Stimulated activated CD8-positive, alpha-beta memory T cell treated with anti-CD3 and anti-CD28 coated beads, Interleukin-7, amount 100 ng/mL, for 1 hour (primary cell): ENCODE data around the gene GALNT2.

ENCODE experiments used
- DNase-seq, 2 donors: peaks; one replicate each; pipeline ENCODE4 v3.0.0-alpha.2; 2020; ENCODE audit warnings: low read depth in 2 of 2

GALNT2 gene

DNA sequence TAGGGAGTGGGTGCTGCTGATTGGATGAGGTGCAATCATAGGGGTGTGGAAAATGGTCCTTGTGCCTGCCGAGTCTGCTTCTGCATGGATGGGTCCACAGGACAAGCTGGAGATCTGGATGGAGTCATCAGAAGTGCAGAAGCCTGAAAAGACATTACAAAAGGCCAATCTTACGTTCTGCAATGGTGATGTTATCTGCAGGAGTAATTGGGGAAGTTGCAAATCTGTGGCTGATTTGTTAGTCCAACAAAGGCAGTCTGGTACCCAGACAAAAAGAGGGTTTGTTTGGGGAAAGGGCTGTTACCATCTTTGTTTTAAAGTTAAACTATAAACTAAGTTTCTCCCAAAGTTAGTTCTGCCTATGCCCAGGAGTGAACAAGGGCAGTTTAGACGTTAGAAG is 192.6 kb downstream of the GALNT2 start:
- DNase-seq: no peak

DNA sequence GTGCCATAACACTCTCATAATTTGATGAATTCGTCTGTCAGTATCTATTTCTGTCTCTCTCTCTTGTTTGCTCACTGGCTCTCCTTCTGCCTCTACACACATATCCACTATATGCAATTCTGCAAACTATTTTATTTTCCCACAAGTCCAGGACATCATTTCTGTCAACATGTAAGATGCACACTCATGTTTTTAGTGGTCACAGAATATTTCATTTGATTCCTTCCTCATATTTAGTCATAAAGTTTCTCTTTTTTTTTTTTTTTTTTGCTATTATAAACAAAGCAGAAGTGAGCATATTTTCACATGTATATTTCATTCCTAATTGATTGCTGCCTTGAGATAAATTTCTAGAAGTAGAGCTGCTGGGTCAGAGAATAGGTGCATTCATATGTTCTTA is 193.8 kb downstream of the GALNT2 start:
- DNase-seq: no peak

DNA sequence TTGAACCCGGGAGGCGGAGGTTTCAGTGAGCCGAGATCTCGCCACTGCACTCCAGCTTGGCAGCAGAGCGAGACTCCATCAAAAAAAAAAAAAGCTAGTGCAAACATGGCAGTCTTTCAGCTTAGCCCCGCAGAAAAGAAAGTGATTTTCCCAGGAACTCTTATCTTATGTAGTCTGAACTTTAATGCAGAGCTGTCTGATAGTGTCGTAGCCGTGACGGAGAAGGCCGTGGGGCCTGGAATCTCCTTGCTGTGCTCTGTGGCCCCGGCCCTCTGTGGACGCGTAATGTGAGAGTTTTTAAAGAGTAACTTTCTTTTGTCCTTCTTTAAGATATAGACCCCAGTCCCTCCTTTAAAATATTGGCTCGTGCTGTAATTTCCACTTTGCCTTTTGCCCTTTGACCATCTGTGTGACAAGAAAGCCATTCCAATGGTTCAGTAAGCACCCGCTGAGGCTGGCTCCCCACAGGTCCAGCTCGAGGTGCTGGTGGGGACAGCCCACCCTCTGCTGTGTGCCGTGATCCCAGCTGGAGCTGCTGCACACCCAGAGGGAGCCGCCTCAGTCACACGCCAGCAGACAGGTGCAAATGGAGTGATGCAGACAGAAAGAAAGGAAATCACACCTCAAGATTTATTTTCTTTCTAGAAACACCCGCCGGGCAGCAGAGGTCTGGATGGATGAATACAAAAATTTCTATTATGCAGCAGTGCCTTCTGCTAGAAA is 195.1 kb downstream of the GALNT2 start:
- DNase-seq: no peak

DNA sequence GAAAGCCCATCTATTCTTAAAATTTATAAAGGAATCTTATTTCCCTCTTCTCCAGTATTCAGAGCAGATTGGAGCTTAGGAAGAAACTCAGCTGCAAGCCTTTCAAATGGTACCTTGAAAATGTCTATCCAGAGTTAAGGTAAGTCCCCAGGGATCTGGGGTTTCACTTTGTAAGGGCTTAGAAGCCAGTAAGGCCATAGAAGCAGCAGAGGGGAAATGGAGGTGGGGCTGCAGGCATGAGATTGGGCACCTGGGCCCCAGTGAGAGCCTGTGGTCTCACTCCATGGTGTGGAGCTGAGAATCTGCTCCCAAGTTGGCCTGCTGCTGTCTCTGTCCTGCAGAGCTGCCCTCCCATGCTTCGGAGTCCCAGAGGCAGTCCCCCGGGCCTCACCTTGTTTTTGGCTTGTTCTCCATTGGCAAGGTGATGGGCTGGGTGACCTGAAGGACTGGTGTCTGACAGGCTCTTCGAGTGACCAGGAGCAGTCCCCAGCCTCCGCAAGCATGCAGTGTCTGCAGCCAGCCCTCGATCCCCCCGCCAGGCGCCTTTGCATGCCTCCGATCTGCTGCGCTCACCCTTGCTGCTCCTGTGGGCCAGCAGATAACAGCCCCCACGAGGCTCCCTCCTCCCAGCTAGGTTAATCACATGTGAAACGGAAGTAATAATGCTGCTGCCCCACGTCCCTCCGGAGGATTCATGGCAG is 196.0 kb downstream of the GALNT2 start:
- DNase-seq: no peak

DNA sequence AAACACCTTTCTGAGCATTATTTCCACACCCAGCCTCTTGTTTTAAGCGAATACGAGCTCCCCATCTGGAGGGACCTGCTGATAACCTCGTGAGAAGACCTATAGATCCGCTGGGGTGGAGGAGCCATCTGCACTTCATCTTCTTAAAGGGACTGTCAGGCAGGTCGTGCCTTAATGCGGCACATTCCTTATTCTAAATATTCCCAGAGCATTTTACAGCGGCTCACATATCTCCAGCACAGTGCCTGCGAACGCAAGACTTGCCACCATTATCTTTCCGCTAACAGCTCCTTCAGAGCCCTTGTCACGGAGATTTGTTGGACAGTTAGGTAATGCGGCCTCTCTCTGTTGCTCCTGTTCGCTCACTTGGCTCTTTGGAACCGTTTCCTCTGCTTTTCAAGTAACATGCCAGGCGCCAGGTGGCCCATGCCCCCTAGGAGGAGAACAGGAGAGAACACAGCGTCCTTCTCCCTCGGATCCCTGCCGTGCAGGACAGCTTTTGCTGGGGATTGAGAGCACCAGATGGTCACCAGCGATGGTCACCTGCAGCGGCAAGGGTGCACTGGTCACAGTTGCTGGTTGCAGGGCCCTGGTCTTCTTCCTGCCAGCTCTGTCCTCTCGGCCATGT is 196.6 kb downstream of the GALNT2 start:
- DNase-seq: no peak

DNA sequence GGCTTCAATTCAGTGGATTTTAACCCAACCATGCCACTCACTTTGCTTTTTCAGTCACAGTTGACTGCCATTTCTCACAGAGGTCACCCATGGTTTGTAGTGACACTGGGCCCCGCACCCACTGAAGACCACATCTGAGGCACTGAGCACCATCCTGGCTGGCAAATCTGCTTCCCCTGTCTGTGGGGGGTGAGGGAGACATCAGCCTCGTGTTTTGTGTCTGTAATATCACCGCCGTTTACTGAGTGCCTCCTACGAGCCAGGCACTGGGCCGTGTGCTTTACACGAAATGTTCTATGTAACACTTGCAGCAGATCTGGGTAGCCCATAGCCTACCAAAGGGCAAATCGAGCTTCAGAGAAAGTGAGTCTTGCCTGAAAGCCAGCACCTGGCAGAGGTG is 197.3 kb downstream of the GALNT2 start:
- no peak for DNase-seq

DNA sequence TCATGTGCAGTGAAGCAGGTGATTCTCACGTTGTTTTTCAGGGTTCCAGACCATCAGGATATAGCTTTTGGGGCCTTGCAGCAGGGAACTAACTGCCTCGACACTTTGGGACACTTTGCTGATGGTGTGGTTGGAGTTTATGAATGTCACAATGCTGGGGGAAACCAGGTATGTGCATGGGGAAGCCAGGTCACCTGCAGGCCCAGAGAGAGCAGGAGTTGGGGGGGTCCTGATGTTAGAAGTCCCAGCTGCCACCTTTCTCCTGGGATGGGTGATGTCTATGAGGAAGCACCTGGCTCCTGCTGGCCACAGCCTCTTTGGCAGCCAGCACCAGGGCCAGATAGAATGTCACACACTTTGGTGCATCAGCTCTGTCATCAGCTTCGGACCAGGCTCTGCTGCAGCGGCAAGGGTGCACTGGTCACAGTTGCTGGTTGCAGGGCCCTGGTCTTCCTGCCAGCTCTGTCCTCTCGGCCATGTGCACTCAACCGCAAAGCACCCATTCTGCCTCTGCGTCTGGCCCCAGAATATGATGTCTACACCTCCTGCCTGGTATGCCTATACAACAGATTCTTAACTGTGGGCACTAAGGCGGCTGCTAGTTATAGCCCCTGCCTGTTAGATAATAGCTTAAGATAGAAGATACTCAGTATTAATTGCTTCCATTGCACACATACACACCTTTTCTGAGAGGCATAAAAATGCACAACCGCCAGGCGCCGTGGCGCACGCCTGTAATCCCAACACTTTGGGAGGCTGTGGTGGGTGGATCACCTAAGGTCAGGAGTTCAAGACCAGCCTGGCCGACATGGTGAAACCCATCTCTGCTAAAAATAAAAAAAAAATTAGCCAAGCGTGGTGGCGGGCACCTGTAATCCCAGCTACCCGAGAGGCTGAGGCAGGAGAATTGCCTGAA is 198.4 kb downstream of the GALNT2 start:
- no peak for DNase-seq

DNA sequence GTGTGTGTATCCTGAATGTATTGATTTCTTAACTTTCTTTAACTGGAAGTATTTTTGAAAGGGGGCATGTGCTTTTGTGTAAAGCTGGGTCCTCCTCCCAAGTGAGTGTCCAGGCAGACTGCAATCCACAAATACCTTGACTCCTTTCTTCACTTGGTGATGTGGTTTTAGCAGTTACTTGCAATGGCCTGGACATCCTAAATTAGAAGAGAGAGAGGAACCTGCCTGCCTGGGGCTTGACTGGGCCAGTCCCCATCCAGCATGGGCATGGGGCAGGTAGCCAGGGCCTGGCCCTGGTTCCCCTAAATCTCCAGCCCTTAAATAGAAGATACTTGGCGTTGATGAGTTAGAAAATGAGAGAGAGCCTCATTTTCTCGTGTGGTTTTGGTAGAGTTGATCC is 199.4 kb downstream of the GALNT2 start:
- no peak for DNase-seq

DNA sequence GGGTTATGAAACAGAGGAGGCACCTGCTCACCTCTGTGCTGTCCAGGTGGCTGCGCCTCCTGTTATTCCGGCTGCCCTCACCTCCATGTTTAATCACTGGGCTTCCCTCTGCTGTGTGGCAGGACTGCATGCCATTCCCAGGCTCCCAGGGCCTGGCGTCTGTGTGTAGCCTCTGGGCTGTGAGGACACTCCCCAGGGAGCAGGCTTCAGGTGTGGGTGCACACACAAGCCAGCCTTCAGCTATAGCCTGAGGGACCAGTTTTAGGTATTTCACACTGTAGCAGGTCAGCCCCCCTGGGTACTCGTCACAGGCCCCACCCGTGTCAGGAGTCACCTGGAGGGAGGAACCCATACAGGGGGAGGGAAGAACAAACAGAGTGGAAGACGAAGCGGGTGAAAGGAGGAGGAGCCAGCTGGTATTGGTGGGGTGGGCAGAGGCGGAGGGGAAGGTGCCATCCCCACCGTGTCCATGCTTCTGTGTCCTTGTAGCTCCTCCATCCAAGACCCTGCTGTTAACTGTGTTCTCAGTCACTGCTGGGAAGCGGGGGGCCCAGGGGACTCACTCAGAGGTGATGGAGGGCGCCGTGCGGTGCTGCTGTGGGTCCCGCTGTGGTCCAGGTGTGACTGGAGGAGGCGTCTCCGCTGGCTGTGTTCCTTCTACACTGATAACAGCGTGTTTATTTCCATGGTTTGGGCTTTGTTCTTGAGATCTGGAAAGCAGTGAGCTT is 200.5 kb downstream of the GALNT2 start:
- no peak for DNase-seq

DNA sequence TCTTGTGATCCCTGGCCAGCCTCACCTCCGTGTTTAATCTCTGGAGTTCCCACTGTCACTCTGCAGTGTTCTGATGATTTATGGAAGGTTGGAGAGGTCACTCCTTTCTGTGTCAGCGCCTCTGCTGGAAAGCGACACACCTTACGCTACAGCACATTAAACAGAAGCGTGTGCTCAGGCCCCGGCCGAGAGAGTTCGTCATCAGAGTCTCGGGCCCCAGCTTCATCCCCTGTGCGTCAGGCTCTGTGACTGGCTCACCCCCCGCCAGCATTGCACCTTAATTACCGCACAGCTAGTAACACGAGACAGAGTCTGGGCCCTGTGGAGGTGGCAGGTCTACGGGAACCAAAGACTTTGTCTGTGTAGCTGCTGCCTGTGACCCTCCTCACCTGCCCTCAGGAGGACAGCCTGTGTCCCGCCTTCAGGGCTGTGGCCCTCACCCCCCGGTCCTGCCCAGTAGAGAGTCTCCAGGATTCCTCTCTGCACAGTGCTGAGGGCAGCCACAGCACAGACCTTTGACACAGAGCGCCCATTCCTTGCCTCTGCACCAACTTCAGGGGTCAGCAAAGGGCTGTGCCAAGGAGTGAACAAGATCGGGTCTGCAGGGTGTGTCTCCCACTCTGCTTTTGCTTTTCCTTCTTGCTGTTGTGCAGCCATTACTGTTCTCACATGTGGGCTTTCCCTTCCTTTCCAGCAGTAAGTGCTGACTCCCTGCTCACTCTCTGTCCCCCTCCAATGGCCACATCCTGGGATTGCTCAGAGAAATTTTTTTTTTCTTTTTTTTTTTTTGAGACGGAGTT is 201.5 kb downstream of the GALNT2 start:
- DNase-seq: no peak

DNA sequence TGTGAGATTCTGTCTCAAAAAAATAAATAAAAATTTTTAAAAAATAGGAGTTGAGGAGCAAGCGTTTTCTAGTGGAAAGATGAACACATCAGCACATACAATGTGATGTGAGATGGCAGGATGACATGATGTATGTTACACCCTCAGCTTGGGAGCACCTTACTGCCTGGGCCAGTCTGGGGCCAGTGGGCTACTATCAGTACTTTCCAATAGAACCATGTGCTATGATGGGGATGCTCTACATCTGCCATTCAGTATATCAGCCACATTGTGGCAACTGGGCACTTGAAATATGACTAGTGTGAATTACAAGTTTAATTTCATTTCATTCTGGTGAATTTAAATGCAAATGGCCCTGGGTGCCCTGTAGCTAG is 203.1 kb downstream of the GALNT2 start:
- DNase-seq: no peak

DNA sequence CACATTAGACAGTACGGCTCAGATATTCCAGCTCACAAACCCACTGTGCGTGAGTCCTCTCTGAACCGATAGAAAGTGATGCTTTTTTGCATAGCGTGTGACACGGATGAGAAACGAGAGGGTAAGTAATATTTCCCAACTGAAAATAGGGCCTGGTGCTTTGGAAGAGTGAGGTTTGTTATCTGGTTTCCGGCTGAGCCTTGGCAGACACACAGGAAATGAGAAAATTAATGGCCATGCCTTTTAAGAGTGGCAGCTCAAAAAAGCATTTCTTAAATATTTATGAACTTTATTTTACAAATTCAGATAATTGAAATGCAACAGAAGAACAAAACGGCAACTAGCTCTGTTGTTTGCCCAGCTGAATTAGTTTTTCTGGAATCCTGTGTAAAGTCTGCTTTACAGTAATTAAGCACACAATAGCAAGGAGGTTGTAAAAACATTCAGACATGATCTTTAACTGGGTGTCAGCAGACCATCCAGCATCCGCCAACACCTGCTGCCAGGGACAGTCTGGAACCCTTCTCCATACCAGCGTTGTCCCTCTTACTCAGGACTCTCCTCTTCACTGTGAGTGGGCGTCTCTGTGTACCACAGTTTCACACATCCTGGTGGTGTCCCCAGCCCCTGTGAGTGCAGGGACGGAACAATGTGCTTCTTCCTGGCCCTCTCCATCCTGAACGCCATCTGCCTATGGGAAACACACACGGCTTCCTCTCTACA is 203.7 kb downstream of the GALNT2 start:
- DNase-seq: no peak

DNA sequence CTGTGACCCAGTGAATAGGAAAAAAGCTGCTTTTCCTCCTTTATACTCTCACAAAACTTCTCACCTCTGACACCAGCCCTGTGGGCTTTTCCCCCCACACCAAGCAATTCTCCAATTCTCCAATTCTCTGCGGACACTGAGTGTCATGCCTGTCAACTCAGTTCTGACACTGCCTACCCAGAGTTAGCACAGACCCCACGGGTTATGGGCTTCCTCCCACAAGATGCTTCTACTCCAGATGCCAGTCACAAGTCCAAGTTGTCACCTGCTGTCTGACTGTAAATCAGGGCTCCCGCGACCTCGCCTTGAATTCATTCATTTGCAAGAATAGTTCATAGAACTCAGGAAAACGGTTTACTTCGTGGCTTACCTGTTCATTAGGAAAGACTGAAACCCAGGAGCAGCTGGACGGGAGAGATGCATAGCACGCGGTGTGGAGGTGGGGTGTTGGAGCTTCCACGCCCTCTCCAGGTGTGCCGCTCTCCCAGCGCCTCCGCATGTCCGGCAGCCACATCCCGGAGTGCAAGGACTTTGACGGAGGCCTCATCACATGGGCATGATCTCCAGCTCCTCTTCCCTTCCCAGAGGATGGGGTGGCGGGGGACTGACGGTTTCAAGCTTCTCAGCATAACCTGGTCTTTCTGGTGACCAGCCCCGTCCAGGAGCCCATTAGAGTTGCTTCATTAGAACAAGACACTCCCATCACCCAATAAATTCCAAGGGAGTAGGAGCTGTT is 204.4 kb downstream of the GALNT2 start:
- no peak for DNase-seq

DNA sequence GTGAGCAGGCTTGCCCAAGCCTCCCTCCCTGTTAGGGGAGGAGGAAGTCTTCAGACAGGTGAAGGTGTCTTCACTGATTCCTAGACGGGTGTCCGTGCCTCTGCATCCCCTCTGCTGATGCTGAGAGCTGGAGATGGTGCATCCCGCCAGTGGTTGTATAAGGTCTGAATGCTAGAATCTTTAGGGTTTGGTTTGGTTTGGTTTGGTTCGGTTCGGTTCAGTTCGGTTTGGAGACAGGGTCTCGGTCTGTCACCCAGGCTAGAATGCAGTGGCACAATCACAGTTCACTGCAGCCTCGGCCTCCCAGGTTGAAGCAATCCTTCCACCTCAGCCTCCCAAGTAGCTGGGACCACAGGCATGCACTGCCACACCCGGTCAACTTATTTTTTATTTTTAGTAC is 205.5 kb downstream of the GALNT2 start:
- no peak for DNase-seq

DNA sequence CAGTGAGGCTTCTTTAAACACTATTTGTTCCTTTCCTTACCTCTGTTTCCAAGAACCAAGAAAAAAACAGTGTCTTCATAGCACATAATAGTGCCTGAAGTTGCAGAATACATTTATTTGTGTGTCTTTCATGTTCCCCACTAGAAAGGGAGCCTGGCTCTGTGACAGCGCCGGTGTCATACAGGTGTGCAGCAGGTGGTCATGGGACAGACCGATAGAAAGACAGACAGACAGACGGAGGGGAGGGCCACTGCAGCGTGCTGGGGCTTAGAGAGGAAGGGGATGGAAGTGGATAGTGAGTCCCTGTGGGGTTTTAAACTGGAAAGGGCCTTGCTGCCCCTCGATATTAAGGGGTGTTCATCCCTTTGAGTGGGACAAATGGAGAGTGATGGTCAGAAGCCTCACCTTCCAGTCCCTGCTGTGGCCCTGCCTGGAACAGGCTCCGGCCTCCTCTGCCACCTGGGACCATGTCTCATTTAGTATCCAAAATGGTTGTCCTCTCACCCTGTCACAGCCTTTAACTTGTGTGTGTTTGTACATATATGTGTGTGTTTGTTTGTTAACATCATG is 206.2 kb downstream of the GALNT2 start:
- no peak for DNase-seq

DNA sequence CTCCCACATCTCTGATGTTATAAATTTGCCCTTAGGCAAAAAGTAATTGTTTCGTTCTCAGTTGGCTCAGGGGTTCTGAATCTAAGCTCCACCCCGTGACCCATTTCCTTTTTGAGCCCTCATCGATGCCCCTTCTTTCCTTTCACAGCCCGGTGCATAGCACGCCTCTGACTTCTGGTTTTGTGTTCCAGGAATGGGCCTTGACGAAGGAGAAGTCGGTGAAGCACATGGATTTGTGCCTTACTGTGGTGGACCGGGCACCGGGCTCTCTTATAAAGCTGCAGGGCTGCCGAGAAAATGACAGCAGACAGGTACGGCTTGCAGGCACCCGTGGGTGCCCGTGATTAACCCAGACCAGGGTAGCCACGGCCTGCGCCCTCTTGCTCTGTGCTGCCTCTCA is 207.2 kb downstream of the GALNT2 start:
- DNase-seq: no peak

DNA sequence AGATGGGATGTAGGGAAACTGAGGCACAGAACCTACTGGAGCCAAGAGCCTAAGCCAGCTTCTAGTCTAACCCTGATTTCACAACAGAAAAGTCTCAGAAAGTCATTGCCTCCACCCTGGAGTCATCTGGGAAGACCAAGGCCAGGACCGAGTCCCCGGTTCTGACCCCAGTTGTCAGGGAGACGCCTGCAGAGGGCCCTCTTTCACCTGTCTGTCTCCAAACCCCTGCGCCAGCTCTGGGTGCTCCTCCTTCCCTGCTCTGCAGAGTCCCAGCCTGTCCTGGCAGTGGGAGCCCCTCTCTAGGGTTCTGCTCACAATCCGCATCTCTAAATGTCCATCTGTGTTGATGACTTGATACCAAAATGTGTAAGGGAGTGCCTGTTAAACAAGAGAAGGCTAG is 209.4 kb downstream of the GALNT2 start:
- no peak for DNase-seq

DNA sequence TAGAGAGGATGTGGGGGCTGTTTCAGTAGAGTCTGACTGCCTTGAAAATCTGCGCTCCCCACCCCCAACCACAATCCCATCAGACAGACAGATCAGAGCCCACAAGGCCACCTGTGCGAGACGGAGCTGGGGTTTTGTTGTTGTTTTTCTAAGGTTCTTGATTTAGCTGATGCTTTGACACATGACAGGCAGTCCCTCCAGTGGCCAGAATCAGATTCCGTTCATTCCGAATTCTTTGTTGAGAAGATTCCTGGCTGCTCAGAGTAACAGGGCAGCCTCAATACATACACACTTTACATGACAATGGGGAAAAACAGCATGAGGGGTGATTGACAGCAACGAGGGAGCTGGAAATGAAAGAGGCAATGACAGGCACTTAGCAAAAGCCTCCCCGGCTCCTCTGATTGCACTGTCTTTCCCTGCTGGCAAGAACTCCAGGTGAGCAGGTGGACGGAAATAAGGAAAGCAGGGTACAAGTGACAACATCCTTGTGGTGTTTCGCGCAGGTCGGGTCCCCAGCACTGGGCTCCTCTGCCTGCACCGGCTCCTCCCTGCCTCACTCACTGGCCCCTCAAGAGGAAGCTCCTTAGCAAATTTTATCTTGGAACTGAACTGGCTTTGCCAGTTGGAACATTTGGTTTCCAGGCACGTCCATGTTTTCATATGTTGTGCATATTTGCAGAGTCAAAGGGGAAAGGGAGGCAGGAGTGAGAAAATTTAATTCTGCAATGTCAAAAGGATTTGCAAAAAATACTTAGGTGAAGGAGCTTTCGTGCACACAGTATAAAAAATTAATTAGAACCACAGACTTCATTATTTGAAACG is 210.4 kb downstream of the GALNT2 start:
- no peak for DNase-seq
